ENCODE results near the gene UEVLD.

GRCh38 chr11:18611196-18611595 lies 22.7 kb upstream of the UEVLD start:
- no peak for TF ChIP-seq CTCF (IDR thresholded peaks at IDR 0.05)
- no peak for TF ChIP-seq POLR2A (IDR thresholded peaks at IDR 0.05)

All from Peyer's patch (tissue), 4 donors.